Measurements from ENCODE around the gene GNAI3.
A peak's percentile ranks its signal among the peaks of the same experiment; 100 is the strongest.
"Not testable (repeated sequence)": the region's sequence is repeated elsewhere in the genome, so short reads cannot be mapped to it uniquely, and the experiment has no call there.

GNAI3 gene

GRCh38 chr1:109660691-109661026 is 112.2 kb downstream of the GNAI3 start:
- not testable (repeated sequence) for DNase-seq (ENCODE audit: low read depth in 2 of 2)

- no peak for DNase-seq (ENCODE audit: low read depth in 2 of 2)
Measured at GRCh38 chr1:109661391-109661790, 113.0 kb downstream of the GNAI3 start.

GRCh38 chr1:109664671-109665070 is 116.3 kb downstream of the GNAI3 start:
- DNase-seq (ENCODE audit: low read depth in 2 of 2), result no peak

GRCh38 chr1:109667452-109668122 is 119.2 kb downstream of the GNAI3 start, which contains the start of gene GSTM2:
Gene GSTM2, plus strand, starts transcription at chr1:109668057. Its CDS starts 59 bp downstream, at chr1:109668116.
- DNase-seq (ENCODE audit: low read depth in 2 of 2), result peak; percentile 71 to 90

Measured in stimulated activated CD4-positive, alpha-beta T cell treated with anti-CD3 and anti-CD28 coated beads, Interleukin-15, amount 100 ng/mL, for 48 hours (primary cell).